Measurements from ENCODE around the gene ITGAL. TPM values are rescaled to one million over a fixed set of nuclear protein-coding genes. Genes with fewer than 3 reads are reported as not detected.
"Not testable (repeated sequence)": the region's sequence is repeated elsewhere in the genome, so short reads cannot be mapped to it uniquely, and the experiment has no call there.

Gene ITGAL
- total and polyA plus RNA-seq, 12 donors: 0.72 to 14.7 (median 4.3) TPM

DNA sequence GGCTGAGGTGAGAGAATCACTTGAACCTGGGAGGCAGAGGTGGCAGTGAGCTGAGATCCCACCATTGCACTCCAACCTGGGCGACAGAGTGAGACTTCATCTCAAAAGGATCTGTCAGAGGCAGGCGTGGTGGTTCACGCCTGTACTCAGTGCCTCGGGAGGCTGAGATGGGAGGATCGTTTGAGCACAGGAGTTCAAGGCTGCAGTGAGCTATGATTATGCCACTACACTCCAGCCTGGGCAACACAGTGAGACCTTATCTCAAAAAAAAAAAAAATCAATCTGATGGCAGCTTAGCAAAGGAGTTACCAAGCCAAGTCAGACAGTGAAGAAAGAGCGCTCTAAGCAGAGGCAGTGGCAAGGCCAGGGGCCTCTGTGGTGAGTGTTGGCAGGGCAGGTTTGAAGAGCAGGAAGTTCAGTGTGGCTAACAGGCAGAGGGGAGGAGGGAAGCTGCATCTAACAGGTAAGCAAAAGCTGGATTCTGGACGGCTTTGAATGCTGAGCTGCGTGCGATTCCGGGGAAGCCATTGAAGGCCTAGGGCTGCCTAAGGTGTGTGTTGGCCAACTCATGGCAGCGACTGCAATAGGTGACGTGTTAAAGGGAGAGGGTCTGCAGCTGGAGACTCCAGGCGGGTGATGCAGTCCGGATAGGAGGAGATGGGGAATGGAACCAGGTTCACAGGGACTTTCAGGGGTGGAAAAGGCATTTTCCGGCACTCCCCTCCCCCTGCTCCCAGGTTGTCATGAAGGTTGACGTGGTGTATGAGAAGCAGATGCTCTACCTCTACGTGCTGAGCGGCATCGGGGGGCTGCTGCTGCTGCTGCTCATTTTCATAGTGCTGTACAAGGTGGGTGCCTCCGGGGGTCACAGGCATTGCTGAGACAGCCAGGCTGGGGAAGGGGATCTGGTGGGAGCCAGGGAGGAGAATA is 46.8 kb downstream of the ITGAL start:
- H3K4me1 ChIP-seq (replicated peaks in 1 of 2): peaks cover 0 to 3% of the 10 kb centered on the region in 2 donors
- DNase-seq: no peak
- 88 to 90% (median 89%) methylated on average over 16 to 20 of the region's 20 CpGs for WGBS, 4 donors
- H3K9me3 ChIP-seq (replicated peaks in 1 of 3): no peaks in the 10 kb centered on the region
- no peak overlapping the region for H3K4me3 ChIP-seq
- H3K36me3 ChIP-seq (replicated peaks in 1 of 2): no peaks in the 10 kb centered on the region
- TF ChIP-seq CTCF (IDR thresholded peaks at IDR 0.05) (no peak), POLR2A (IDR thresholded peaks at IDR 0.05) (no peak)
- no peaks in the 10 kb centered on the region for H3K27me3 ChIP-seq
- no peak overlapping the region for H3K27ac ChIP-seq
- intact Hi-C loops (cut with DNase I): loop anchor here (5.0 to 10.0 kb wide), 2 partner anchors 62 to 75 kb away; partner anchors contain the start of gene SEPHS2 (in 1 of the 2)

GRCh38 chr16:30521476-30521872 is 48.9 kb downstream of the ITGAL start:
- H3K9me3 ChIP-seq (replicated peaks in 1 of 3): no peaks in the 10 kb centered on the region
- peaks cover 0 to 3% of the 10 kb centered on the region in 2 donors for H3K4me1 ChIP-seq (replicated peaks in 1 of 2)
- no peaks in the 10 kb centered on the region for H3K27me3 ChIP-seq
- no peak overlapping the region for H3K4me3 ChIP-seq
- no peaks in the 10 kb centered on the region for H3K36me3 ChIP-seq (replicated peaks in 1 of 2)
- intact Hi-C loops (cut with DNase I): loop anchor here in 1 of 2 donors (10.0 kb wide), 1 partner anchor 77 kb away; the partner anchor contains the start of gene SEPHS2
- 84 to 94% (median 90%) methylated on average over 7 of the region's 7 CpGs for WGBS, 4 donors
- no peak for TF ChIP-seq POLR2A (IDR thresholded peaks at IDR 0.05)
- no peak for TF ChIP-seq CTCF (IDR thresholded peaks at IDR 0.05)
- no peak overlapping the region for H3K27ac ChIP-seq
- no peak for DNase-seq

GRCh38 chr16:30521873-30522641 is 49.5 kb downstream of the ITGAL start:
- TF ChIP-seq POLR2A (IDR thresholded peaks at IDR 0.05) (no peak), CTCF (IDR thresholded peaks at IDR 0.05) (no peak)
- Histone ChIP-seq H3K27ac (no peak overlapping the region), H3K9me3 (replicated peaks in 1 of 3) (no peaks in the 10 kb centered on the region), H3K4me3 (no peak overlapping the region), H3K27me3 (no peaks in the 10 kb centered on the region), H3K4me1 (replicated peaks in 1 of 2) (peaks cover 0 to 3% of the 10 kb centered on the region in 2 donors), H3K36me3 (replicated peaks in 1 of 2) (no peaks in the 10 kb centered on the region)
- intact Hi-C loops (cut with DNase I): loop anchor here in 1 of 2 donors (10.0 kb wide), 1 partner anchor 77 kb away; the partner anchor contains the start of gene SEPHS2
- no peak for DNase-seq
- 67 to 69% (median 68%) methylated on average over 7 to 11 of the region's 11 CpGs for WGBS, 4 donors

GRCh38 chr16:30522702-30523463 is 50.3 kb downstream of the ITGAL start:
- not testable (repeated sequence) for H3K9me3 ChIP-seq (replicated peaks in 1 of 3); H3K36me3 ChIP-seq (replicated peaks in 1 of 2); H3K27ac ChIP-seq; H3K4me3 ChIP-seq; H3K4me1 ChIP-seq (replicated peaks in 1 of 2); H3K27me3 ChIP-seq; DNase-seq
- 78 to 83% (median 82%) methylated on average over 12 of the region's 12 CpGs for WGBS, 4 donors
- intact Hi-C loops (cut with DNase I): loop anchor here in 1 of 2 donors (10.0 kb wide), 1 partner anchor 78 kb away; the partner anchor contains the start of gene SEPHS2

Data from adrenal gland (tissue), 12 donors.